ENCODE measurements around the gene PRMT1. TPM values are rescaled to one million over a fixed set of nuclear protein-coding genes. Genes with fewer than 3 reads are reported as not detected.

PRMT1 gene
- total and polyA plus RNA-seq, 12 donors = 80.4 to 262 (median 160) TPM

DNA sequence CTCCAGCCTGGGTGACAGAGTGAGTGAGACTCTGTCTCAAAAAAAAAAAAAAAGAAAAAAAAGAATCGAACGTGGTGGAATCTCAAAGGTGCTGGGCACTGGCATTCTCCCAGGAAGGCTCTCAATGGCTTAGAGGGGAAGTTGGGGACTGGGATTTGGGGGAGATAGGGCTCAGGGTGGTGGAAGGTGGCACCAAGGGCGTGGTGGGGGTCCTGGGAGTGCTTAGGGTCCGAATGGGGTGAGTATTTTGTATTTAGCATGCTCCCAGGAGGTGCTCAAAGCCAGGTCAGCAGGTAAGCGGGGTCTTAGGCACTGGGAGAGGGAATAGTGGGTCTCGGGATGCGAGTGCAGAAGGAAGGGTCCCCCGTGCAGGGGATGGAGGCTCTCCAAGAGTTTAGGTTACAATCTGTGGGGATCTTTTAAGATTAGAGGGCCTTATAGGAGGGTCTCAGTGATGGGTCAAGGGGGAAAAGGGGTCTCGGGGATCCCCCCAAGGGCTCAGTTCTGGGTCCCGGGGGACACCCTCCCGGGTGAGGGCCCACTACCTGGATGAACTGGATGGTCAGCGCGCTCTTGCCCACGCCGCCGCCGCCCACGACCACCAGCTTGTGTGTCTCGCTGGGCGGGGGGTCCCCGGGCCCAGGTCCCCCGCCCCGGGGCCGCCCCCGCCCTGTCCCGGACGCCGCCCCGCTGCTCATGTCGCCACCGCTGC lies 37.5 kb upstream of the PRMT1 start:
- peaks cover 29 to 46% of the 10 kb centered on the region in 2 donors for H3K4me1 ChIP-seq (replicated peaks in 1 of 2)
- peak overlapping the region in 4 of 5 donors; percentile 78 to 99 (median 88) for H3K27ac ChIP-seq
- DNase-seq = peak in 3 of 7 donors; percentile 54 to 69 (median 59)
- H3K9me3 ChIP-seq (replicated peaks in 1 of 3) = no peaks in the 10 kb centered on the region
- WGBS, 4 donors = 6 to 22% (median 15%) methylated on average over 9 to 31 of the region's 31 CpGs
- intact Hi-C loops (cut with DNase I) = no loop called here
- H3K36me3 ChIP-seq (replicated peaks in 1 of 2) = no peaks in the 10 kb centered on the region
- TF ChIP-seq POLR2A (IDR thresholded peaks at IDR 0.05) = no peak
- TF ChIP-seq, protein P1, sequence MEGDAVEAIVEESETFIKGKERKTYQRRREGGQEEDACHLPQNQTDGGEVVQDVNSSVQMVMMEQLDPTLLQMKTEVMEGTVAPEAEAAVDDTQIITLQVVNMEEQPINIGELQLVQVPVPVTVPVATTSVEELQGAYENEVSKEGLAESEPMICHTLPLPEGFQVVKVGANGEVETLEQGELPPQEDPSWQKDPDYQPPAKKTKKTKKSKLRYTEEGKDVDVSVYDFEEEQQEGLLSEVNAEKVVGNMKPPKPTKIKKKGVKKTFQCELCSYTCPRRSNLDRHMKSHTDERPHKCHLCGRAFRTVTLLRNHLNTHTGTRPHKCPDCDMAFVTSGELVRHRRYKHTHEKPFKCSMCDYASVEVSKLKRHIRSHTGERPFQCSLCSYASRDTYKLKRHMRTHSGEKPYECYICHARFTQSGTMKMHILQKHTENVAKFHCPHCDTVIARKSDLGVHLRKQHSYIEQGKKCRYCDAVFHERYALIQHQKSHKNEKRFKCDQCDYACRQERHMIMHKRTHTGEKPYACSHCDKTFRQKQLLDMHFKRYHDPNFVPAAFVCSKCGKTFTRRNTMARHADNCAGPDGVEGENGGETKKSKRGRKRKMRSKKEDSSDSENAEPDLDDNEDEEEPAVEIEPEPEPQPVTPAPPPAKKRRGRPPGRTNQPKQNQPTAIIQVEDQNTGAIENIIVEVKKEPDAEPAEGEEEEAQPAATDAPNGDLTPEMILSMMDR (IDR thresholded peaks at IDR 0.05) = no peak
- no peaks in the 10 kb centered on the region for H3K27me3 ChIP-seq
- peak overlapping the region in 3 of 4 donors; percentile 49 to 67 (median 55) for H3K4me3 ChIP-seq

DNA sequence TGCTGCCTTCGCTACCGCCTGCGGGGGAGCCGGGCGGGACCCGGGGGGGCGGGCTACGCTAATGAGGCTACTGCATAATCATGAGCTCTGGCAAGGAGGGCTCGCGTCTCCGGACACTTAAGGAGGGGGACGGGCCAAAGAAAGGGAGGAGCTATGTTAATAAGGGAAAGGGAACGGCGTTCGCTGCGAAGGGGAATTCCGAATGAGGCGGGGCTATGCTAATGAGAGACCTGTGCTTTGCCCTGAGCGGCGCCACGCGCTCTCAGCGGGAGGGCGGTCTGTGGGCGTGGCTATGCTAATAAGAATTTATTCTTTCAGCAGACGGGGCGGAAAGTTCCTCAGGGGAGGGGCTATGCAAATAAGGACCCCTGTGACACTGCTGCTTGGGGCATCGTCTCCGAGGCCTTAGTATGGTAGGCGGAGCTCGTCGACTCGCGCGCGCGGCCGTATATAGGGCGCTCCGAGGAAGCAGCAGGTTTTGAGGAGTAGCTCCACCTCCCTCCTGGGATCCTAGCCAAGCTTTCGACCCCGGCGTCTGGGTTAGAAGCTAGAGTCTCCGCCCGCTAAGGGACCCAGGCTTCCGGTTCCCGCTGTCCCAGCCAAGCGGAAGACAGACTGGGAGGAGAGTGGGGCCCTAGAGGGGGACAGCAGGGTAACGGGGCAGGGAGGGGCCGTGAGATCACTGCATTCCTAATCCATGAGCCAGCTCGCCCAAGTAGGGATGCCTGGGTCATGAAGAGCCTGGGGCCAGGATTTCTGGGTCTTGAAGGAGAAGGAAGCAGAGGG lies 36.8 kb upstream of the PRMT1 start, which contains the start of gene RRAS:
TSS of gene RRAS (minus strand) at position 31 of the 786 bp plus-strand sequence. CDS start 45 bp downstream, outside the sequence.
- intact Hi-C loops (cut with DNase I) = no loop called here
- TF ChIP-seq, protein P1 (IDR thresholded peaks at IDR 0.05) = no peak
- peak; percentile 78 to 96 for TF ChIP-seq POLR2A (IDR thresholded peaks at IDR 0.05)
- 0 to 2% (median 0%) methylated on average over 29 to 51 of the region's 51 CpGs for WGBS, 4 donors
- peaks cover 29 to 48% of the 10 kb centered on the region in 2 donors for H3K4me1 ChIP-seq (replicated peaks in 1 of 2)
- H3K27ac ChIP-seq = peak within 1 kb of the TSS; percentile 93 to 100 (median 97)
- peak within 1 kb of the TSS in 3 of 4 donors; percentile 49 to 67 (median 55) for H3K4me3 ChIP-seq
- H3K27me3 ChIP-seq = no peaks in the 10 kb centered on the region
- H3K36me3 ChIP-seq (replicated peaks in 1 of 2) = peaks cover 0 to 6% of the 10 kb centered on the region in 2 donors
- no peaks in the 10 kb centered on the region for H3K9me3 ChIP-seq (replicated peaks in 1 of 3)
- peak; percentile 99 to 100 (median 100) for DNase-seq

DNA sequence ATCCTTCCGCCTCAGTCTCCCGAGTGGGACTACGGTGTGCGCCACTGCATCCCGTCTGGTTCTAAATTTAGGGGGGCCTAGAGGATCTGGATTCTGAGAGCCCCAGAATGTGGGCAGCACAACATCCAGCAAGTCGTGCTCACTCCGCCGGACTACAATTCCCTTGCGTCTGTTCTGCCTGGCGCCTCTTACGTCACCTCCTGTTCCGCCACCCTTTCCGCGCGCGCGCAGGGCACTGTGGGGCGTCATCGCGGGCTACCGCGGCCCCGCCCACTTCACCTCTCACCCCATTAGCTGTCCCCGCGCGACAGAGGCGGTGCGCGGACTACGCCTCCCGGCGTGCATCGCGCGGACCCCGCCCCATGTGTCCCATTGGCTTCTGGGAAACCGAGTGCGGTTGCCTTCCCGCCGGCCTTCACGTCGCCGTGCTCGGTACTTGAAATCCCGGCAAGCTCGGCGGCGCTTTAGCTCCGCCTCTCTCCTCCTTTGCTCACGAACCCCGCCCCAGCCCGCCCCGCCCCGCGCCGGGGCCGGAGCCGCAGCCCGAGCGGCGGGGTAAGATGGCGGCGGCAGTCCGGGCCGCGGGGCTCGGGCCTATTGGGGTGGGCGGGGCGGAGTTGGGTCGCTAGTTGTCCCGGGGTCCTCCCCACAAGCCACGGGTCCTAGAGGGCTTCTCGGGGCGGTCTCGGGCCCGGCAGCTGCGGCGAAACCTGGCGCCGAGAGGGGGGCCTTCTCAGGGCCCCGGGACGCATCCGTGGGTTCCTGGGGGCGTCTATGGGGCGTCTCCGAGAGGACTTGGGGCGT lies 35.2 kb upstream of the PRMT1 start, which contains the start of gene SCAF1:
TSS of gene SCAF1 (plus strand) at position 522 of the 804 bp plus-strand sequence. CDS start 2,818 bp downstream, outside the sequence.
- H3K4me3 ChIP-seq = peak within 1 kb of the TSS; percentile 37 to 93 (median 72)
- H3K9me3 ChIP-seq (replicated peaks in 1 of 3) = no peaks in the 10 kb centered on the region
- H3K27ac ChIP-seq = peak within 1 kb of the TSS; percentile 93 to 100 (median 97)
- TF ChIP-seq, protein P1 (IDR thresholded peaks at IDR 0.05) = no peak
- TF ChIP-seq POLR2A (IDR thresholded peaks at IDR 0.05) = peak; percentile 84 to 97
- intact Hi-C loops (cut with DNase I) = no loop called here
- H3K27me3 ChIP-seq = no peaks in the 10 kb centered on the region
- 0 to 3% (median 0%) methylated on average over 15 to 87 of the region's 87 CpGs for WGBS, 4 donors
- H3K4me1 ChIP-seq (replicated peaks in 1 of 2) = peaks cover 29 to 50% of the 10 kb centered on the region in 2 donors
- peaks cover 0 to 16% of the 10 kb centered on the region in 2 donors for H3K36me3 ChIP-seq (replicated peaks in 1 of 2)
- DNase-seq = peak; percentile 99 to 100 (median 99)
